ENCODE data around the gene ZNF672. TPM values are rescaled to one million over a fixed set of nuclear protein-coding genes. Genes with fewer than 3 reads are reported as not detected.

ZNF672 gene
- total and polyA plus RNA-seq, 2 of the 13 experiments (the other 11 are each of a cell fraction or from before 2014, with no cell fraction given): 17.2 to 22.9 TPM

- TF ChIP-seq PRDM15 (CRISPR knock-in tag; IDR thresholded peaks at IDR 0.05) (no peak), ZNF432 (CRISPR knock-in tag; IDR thresholded peaks at IDR 0.05; ENCODE audit: borderline replicate concordance) (no peak), NR3C1 (CRISPR knock-in tag; IDR thresholded peaks at IDR 0.05) (no peak), KIAA2018 (CRISPR knock-in tag; IDR thresholded peaks at IDR 0.05; ENCODE audit: borderline replicate concordance) (no peak), GRHL1 (CRISPR knock-in tag; conservative IDR thresholded peaks at IDR 0.05) (no peak), NR2F6 (IDR thresholded peaks at IDR 0.05) (peak; percentile 59; the same call in 1 of the 2 replicates), NR2F6 (CRISPR knock-in tag; IDR thresholded peaks at IDR 0.05) (peak; percentile 51; the same call in 1 of the 2 replicates), BRF2 (CRISPR knock-in tag; IDR thresholded peaks at IDR 0.05) (no peak), ZFP36 (IDR thresholded peaks at IDR 0.05; ENCODE audit: borderline replicate concordance, low read depth, low read length, partially characterized antibody) (no peak), EHMT2 (IDR thresholded peaks at IDR 0.05; ENCODE audit: borderline replicate concordance, low read depth, low read length) (no peak), SMAD9 (CRISPR knock-in tag; IDR thresholded peaks at IDR 0.05) (no peak), ZNF713 (CRISPR knock-in tag; IDR thresholded peaks at IDR 0.05) (no peak), NFATC3 (CRISPR knock-in tag; IDR thresholded peaks at IDR 0.05) (no peak), JUN (CRISPR knock-in tag; IDR thresholded peaks at IDR 0.05) (0 out of 2 replicates have a peak, but pooled peaks have one; percentile 28), TRIM24 (CRISPR knock-in tag; IDR thresholded peaks at IDR 0.05) (no peak), TCF7 (IDR thresholded peaks at IDR 0.05; ENCODE audit: low read depth) (no peak)
Observed at GRCh38 chr1:248828845-248829244, 9.2 kb upstream of the ZNF672 start (continued).

Data from HepG2 (cell line).